Measurements from ENCODE around the gene OR8A1. TPM values are rescaled to one million over a fixed set of nuclear protein-coding genes. Genes with fewer than 3 reads are reported as not detected.

Gene OR8A1
- total and polyA plus RNA-seq, 7 donors: not detected

GRCh38 chr11:124618863-124619262 lies 49.1 kb downstream of the OR8A1 start:
- WGBS, 2 donors: 59 to 84% methylated on average over 5 of the region's 5 CpGs
- no peak for TF ChIP-seq POLR2AphosphoS5 (IDR thresholded peaks at IDR 0.05)
- no peak for TF ChIP-seq EP300 (IDR thresholded peaks at IDR 0.05)
- TF ChIP-seq POLR2A (IDR thresholded peaks at IDR 0.05): no peak
- TF ChIP-seq CTCF (IDR thresholded peaks at IDR 0.05): no peak
- Histone ChIP-seq H3K4me3 (no peak overlapping the region), H3K27ac (no peak overlapping the region), H3K9me3 (no peaks in the 10 kb centered on the region), H3K27me3 (peaks cover 0 to 9% (median 0%) of the 10 kb centered on the region in 3 donors), H3K36me3 (no peaks in the 10 kb centered on the region), H3K4me1 (peaks cover 0 to 13% (median 9%) of the 10 kb centered on the region in 4 donors)
- DNase-seq: no peak
- intact Hi-C loops (cut with DNase I): no loop called here

Small RNAs within 50 kb of the gene (small RNA-seq; reads per million reads assigned to genes)
- 0 reads per million in 3 donors for gene OR8A3P

Other genes starting within 250 kb of the OR8A1 start
- not detected for gene OR8D2, start 249.8 kb upstream of the OR8A1 start, total RNA-seq
- not detected for gene OR8D2, start 249.8 kb upstream of the OR8A1 start, polyA plus RNA-seq
- gene OR8B2, start 185.5 kb upstream of the OR8A1 start, total RNA-seq: not detected
- not detected for gene OR8B2, start 185.5 kb upstream of the OR8A1 start, polyA plus RNA-seq
- gene OR8B3, start 171.0 kb upstream of the OR8A1 start, total RNA-seq: not detected
- gene OR8B3, start 171.0 kb upstream of the OR8A1 start, polyA plus RNA-seq: not detected
- not detected for gene OR8B4, start 145.1 kb upstream of the OR8A1 start, total RNA-seq
- not detected for gene OR8B4, start 145.1 kb upstream of the OR8A1 start, polyA plus RNA-seq
- not detected for gene OR8B8, start 124.3 kb upstream of the OR8A1 start, total RNA-seq
- gene OR8B8, start 124.3 kb upstream of the OR8A1 start, polyA plus RNA-seq: not detected
- not detected for gene OR8B12, start 26.3 kb upstream of the OR8A1 start, total RNA-seq
- gene OR8B12, start 26.3 kb upstream of the OR8A1 start, polyA plus RNA-seq: not detected
- gene PANX3, start 41.4 kb downstream of the OR8A1 start, total RNA-seq: not detected
- not detected for gene PANX3, start 41.4 kb downstream of the OR8A1 start, polyA plus RNA-seq
- 10 to 100 TPM; 26.0 to 41.0 (median 30.3) TPM for gene TBRG1, start 52.9 kb downstream of the OR8A1 start, total RNA-seq
- 10 to 100 TPM; 14.4 to 24.4 (median 22.7) TPM for gene TBRG1, start 52.9 kb downstream of the OR8A1 start, polyA plus RNA-seq
- gene SIAE, start 103.7 kb downstream of the OR8A1 start, total RNA-seq: 1 to 10 TPM; 2.5 to 7.2 (median 4.3) TPM
- 10 to 100 TPM; 13.2 to 62.2 (median 24.7) TPM for gene SIAE, start 103.7 kb downstream of the OR8A1 start, polyA plus RNA-seq
- 1 to 10 TPM; 2.3 to 7.1 (median 5.2) TPM for gene SPA17, start 103.9 kb downstream of the OR8A1 start, total RNA-seq
- gene SPA17, start 103.9 kb downstream of the OR8A1 start, polyA plus RNA-seq: 10 to 100 TPM; 12.6 to 23.8 (median 15.6) TPM
- 1 to 10 TPM in 2 of 4 donors, under 1 TPM in 1, not detected in 1; 0.95 to 1.3 (median 1.1) TPM for gene NRGN, start 169.9 kb downstream of the OR8A1 start, total RNA-seq
- 1 to 10 TPM in 2 of 3 donors, not detected in 1; 1.8 to 7.4 TPM for gene NRGN, start 169.9 kb downstream of the OR8A1 start, polyA plus RNA-seq
- 1 to 10 TPM in 1 of 4 donors, under 1 TPM in 2, not detected in 1; 0.36 to 3.0 (median 0.49) TPM for gene VSIG2, start 182.3 kb downstream of the OR8A1 start, total RNA-seq
- 10 to 100 TPM; 54.6 to 79.3 (median 66.9) TPM for gene VSIG2, start 182.3 kb downstream of the OR8A1 start, polyA plus RNA-seq
- 1 to 10 TPM; 4.6 to 9.7 (median 7.6) TPM for gene ESAM, start 192.3 kb downstream of the OR8A1 start, total RNA-seq
- 10 to 100 TPM in 1 of 3 donors, 1 to 10 TPM in 2; 2.3 to 14.9 (median 3.6) TPM for gene ESAM, start 192.3 kb downstream of the OR8A1 start, polyA plus RNA-seq
- gene MSANTD2, start 230.4 kb downstream of the OR8A1 start, total RNA-seq: 10 to 100 TPM in 3 of 4 donors, 1 to 10 TPM in 1; 8.6 to 23.8 (median 16.0) TPM
- 1 to 10 TPM; 1.6 to 5.2 (median 1.8) TPM for gene MSANTD2, start 230.4 kb downstream of the OR8A1 start, polyA plus RNA-seq

Data from sigmoid colon (tissue), 7 donors.